GM12864 (cell line): ENCODE results near the gene LDAH.

ENCODE experiments used
- DNase-seq: peaks from one replicate; pipeline ENCODE4 v3.0.0-alpha.2; 2011; ENCODE audit warnings: low read depth
- H3K4me3 ChIP-seq: 2 replicates; pipeline ENCODE4 v1.5.1; 2011; ENCODE audit warnings: mild to moderate bottlenecking, low read depth, low read length, control low read depth
- CTCF ChIP-seq: IDR thresholded peaks from 2 replicates; pipeline ENCODE4 v1.5.1; 2011; ENCODE audit warnings: low read depth, mild to moderate bottlenecking, moderate library complexity, low read length, control low read depth, inconsistent platforms; ENCODE audit errors: missing control alignments

Gene LDAH

GRCh38 chr2:20671736-20672080, 151.2 kb downstream of the LDAH start:
- TF ChIP-seq CTCF = no peak
- DNase-seq = no peak
- H3K4me3 ChIP-seq = no peak overlapping the region

- no peak for TF ChIP-seq CTCF
- no peak for DNase-seq
- H3K4me3 ChIP-seq = no peak overlapping the region
Measured at GRCh38 chr2:20671036-20671735, 151.7 kb downstream of the LDAH start.

GRCh38 chr2:20670315-20671035, 152.4 kb downstream of the LDAH start:
- no peak for TF ChIP-seq CTCF
- no peak for DNase-seq
- no peak overlapping the region for H3K4me3 ChIP-seq

- TF ChIP-seq CTCF = no peak
- DNase-seq = no peak
- no peak overlapping the region for H3K4me3 ChIP-seq
Measured at GRCh38 chr2:20669562-20670314, 153.2 kb downstream of the LDAH start.

- DNase-seq = no peak
- no peak overlapping the region for H3K4me3 ChIP-seq
- TF ChIP-seq CTCF = no peak
Measured at GRCh38 chr2:20668871-20669475, 153.9 kb downstream of the LDAH start.

GRCh38 chr2:20668451-20668850, 154.4 kb downstream of the LDAH start:
- no peak for TF ChIP-seq CTCF
- DNase-seq = no peak

More at GRCh38 chr2:20668451-20668850, 154.4 kb downstream of the LDAH start:
- H3K4me3 ChIP-seq = no peak overlapping the region
